IMR-90 (cell line): ENCODE results near the gene KLKB1. TPM values are rescaled to one million over a fixed set of nuclear protein-coding genes. Genes with fewer than 3 reads are reported as not detected.

ENCODE experiments used
- ATAC-seq: fragments of 200-7000 bp; cut with Tn5 transposase; 2 replicates; pipeline ENCODE4 v1.9.1; 2020; ENCODE audit warnings: low read depth, mild to moderate bottlenecking, moderate library complexity
- BruUV-seq: library from RNA; stranded (reverse); fragments of 400-500 nt; replicated peaks from 2 replicates; lab custom pipeline; 2021; lab: Mats Ljungman, UMichigan
- CTCF ChIA-PET: fragments of 300-600 bp; formaldehyde crosslinking; extraction: SDS; loops from one replicate; lab custom pipeline; 2021; ENCODE audit warnings: antibody characterized with exemption; lab: Yijun Ruan, JAX
- POLR2A ChIA-PET: fragments of 300-600 bp; sonication (Branson Sonifier 250); formaldehyde crosslinking; loops from one replicate; lab custom pipeline; 2022; ENCODE audit warnings: antibody characterized with exemption; ENCODE audit not compliant: unreplicated experiment; lab: Charles Lee
- DNase-seq: peaks from one replicate; pipeline ENCODE4 v3.0.0; 2013
- H2AFZ ChIP-seq: replicated peaks from 2 replicates; pipeline ENCODE3; 2013; ENCODE audit warnings: low read length, mild to moderate bottlenecking; ENCODE audit not compliant: poor library complexity
- H2AK5ac ChIP-seq: 2 replicates; pipeline ENCODE4 v1.6.1; 2013; ENCODE audit warnings: low read depth, low read length, inconsistent platforms
- H2AK9ac ChIP-seq: replicated peaks from 2 replicates; pipeline ENCODE3; 2013; ENCODE audit warnings: mild to moderate bottlenecking, low read depth, low read length, moderate library complexity; ENCODE audit not compliant: poor library complexity
- H2BK120ac ChIP-seq: 2 replicates; pipeline ENCODE4 v1.6.1; 2013; ENCODE audit warnings: low read depth, low read length, inconsistent platforms
- H2BK15ac ChIP-seq: 3 replicates; pipeline ENCODE4 v1.6.1; 2013; ENCODE audit warnings: low read depth, low read length, inconsistent platforms
- H2BK20ac ChIP-seq: 2 replicates; pipeline ENCODE4 v1.6.1; 2013; ENCODE audit warnings: low read depth, mild to moderate bottlenecking, inconsistent platforms, low read length, moderate library complexity
- H2BK5ac ChIP-seq: 2 replicates; pipeline ENCODE4 v1.6.1; 2013; ENCODE audit warnings: mild to moderate bottlenecking, low read depth, low read length, inconsistent platforms; ENCODE audit not compliant: poor library complexity, severe bottlenecking
- H3K14ac ChIP-seq: replicated peaks from 2 replicates; pipeline ENCODE4 v1.6.1; 2013; ENCODE audit warnings: low read depth, low read length, inconsistent platforms
- H3K18ac ChIP-seq: 2 replicates; pipeline ENCODE4 v1.6.1; 2013; ENCODE audit warnings: low read depth, low read length, control low read depth
- H3K23ac ChIP-seq: 2 replicates; pipeline ENCODE4 v1.6.1; 2013; ENCODE audit warnings: low read depth, low read length, inconsistent platforms
- H3K27ac ChIP-seq: 2 replicates; pipeline ENCODE4 v1.5.1; 2013; ENCODE audit warnings: mild to moderate bottlenecking, control low read depth, low read length; ENCODE audit not compliant: insufficient read depth
- H3K27me3 ChIP-seq: 2 replicates; pipeline ENCODE4 v1.6.1; 2013; ENCODE audit warnings: low read length; ENCODE audit not compliant: control insufficient read depth, insufficient read depth
- H3K36me3 ChIP-seq: 2 replicates; pipeline ENCODE4 v1.6.1; 2013; ENCODE audit warnings: low read length, mixed read lengths; ENCODE audit not compliant: control insufficient read depth, insufficient read depth
- H3K4ac ChIP-seq: 2 replicates; pipeline ENCODE4 v1.6.1; 2013; ENCODE audit warnings: low read depth, low read length, inconsistent platforms
- H3K4me1 ChIP-seq: 2 replicates; pipeline ENCODE4 v1.6.1; 2013; ENCODE audit warnings: low read length, mixed read lengths; ENCODE audit not compliant: control insufficient read depth, insufficient read depth
- H3K4me2 ChIP-seq: 2 replicates; pipeline ENCODE4 v1.6.1; 2013; ENCODE audit warnings: low read depth, mild to moderate bottlenecking, control low read depth, low read length, moderate library complexity
- H3K4me3 ChIP-seq: 2 replicates; pipeline ENCODE4 v1.5.1; 2013; ENCODE audit warnings: low read depth, mild to moderate bottlenecking, control low read depth, low read length, moderate library complexity; ENCODE audit not compliant: insufficient read depth
- H3K56ac ChIP-seq: 2 replicates; pipeline ENCODE4 v1.6.1; 2013; ENCODE audit warnings: low read length, inconsistent platforms; ENCODE audit not compliant: insufficient read depth; ENCODE audit errors: extremely low read depth
- H3K79me1 ChIP-seq, 2 experiments: 2 replicates each; pipeline ENCODE4 v1.6.1; 2013; ENCODE audit warnings: low read length in 2 of 2, inconsistent platforms in 1 of 2, low read depth in 1 of 2
- H3K9ac ChIP-seq: 2 replicates; pipeline ENCODE4 v1.6.1; 2013; ENCODE audit warnings: low read depth, low read length, control low read depth
- H3K9me1 ChIP-seq: 2 replicates; pipeline ENCODE4 v1.6.1; 2013; ENCODE audit warnings: low read length, inconsistent platforms; ENCODE audit not compliant: insufficient read depth
- H3K9me3 ChIP-seq: 2 replicates; pipeline ENCODE4 v1.6.1; 2013; ENCODE audit warnings: low read length; ENCODE audit not compliant: control insufficient read depth, insufficient read depth
- H4K20me1 ChIP-seq: 2 replicates; pipeline ENCODE4 v1.6.1; 2013; ENCODE audit warnings: low read length, inconsistent platforms; ENCODE audit not compliant: insufficient read depth
- H4K5ac ChIP-seq: 2 replicates; pipeline ENCODE4 v1.6.1; 2013; ENCODE audit warnings: mild to moderate bottlenecking, low read depth, low read length, control low read depth
- H4K8ac ChIP-seq, 2 experiments: 2 replicates each; pipeline ENCODE4 v1.6.1; 2013; ENCODE audit warnings: low read depth in 2 of 2, low read length in 2 of 2, control low read depth in 1 of 2, inconsistent platforms in 1 of 2
- H4K91ac ChIP-seq: 2 replicates; pipeline ENCODE4 v1.6.1; 2013; ENCODE audit warnings: low read depth, low read length, inconsistent platforms; ENCODE audit not compliant: insufficient read depth
- CHD1 ChIP-seq: IDR thresholded peaks from 2 replicates; pipeline ENCODE4 v1.6.1; 2012; ENCODE audit warnings: low read depth, low read length, improper control_type of control experiment
- ELK1 ChIP-seq: fragments of 150-350 bp; IDR thresholded peaks from 2 replicates; pipeline ENCODE4 v1.6.1; 2016; ENCODE audit warnings: low read depth, mild to moderate bottlenecking, low read length, moderate library complexity, borderline replicate concordance
- FOS ChIP-seq: fragments of 150-350 bp; IDR thresholded peaks from 2 replicates; pipeline ENCODE4 v1.6.1; 2016; ENCODE audit warnings: low read depth, low read length
- MAZ ChIP-seq: IDR thresholded peaks from 2 replicates; pipeline ENCODE4 v1.6.1; 2012; ENCODE audit warnings: low read depth, mild to moderate bottlenecking, low read length, improper control_type of control experiment, moderate library complexity, borderline replicate concordance
- WGBS, 2 experiments: methylation state at CpG; one replicate each; pipeline versions ENCODE4 v1.1.5 to v1.1.7; 2013; ENCODE audit warnings: missing lambda C conversion rate in 2 of 2; ENCODE audit not compliant: insufficient read length in 1 of 2; ENCODE audit errors: extremely low coverage in 2 of 2; 5-methylcytosine and 5-hydroxymethylcytosine counted together
- dilution Hi-C: fragments of 300-500 bp; cut with HindIII; formaldehyde crosslinking; loops from one replicate; pipeline ENCODE4 v1.14.3; 2018; ENCODE audit warnings: low sequenced_read_pairs; ENCODE audit not compliant: unreplicated experiment
- in situ Hi-C: fragments of 300-500 bp; cut with MboI; formaldehyde crosslinking; loops from 3 replicates; pipeline ENCODE4 v1.14.3; 2019; ENCODE audit warnings: low sequenced_read_pairs, inconsistent platforms, mixed read lengths
- intact Hi-C: fragments of 100-400 bp; cut with micrococcal nuclease; formaldehyde crosslinking; loops from 2 replicates; pipeline ENCODE4 v1.10.0; 2022
- polyA plus RNA-seq, 3 experiments: library from polyadenylated mRNA; depleted of rRNA; stranded (reverse); fragments of >200 nt; gene quantifications; 2 replicates each; pipeline ENCODE4 v1.2.3, GENCODE V29; 2012; ENCODE audit warnings: low replicate concordance in 1 of 3
- total RNA-seq: library from RNA; depleted of rRNA; stranded (reverse); fragments of >200 nt; gene quantifications from 2 replicates; pipeline ENCODE4 v1.2.3, GENCODE V29; 2012
- TF ChIP-seq, protein P1 (sequence below): conservative IDR thresholded peaks from 2 replicates; pipeline ENCODE4 v1.5.1; 2012; ENCODE audit warnings: mild to moderate bottlenecking, low read depth, low read length, improper control_type of control experiment

Gene KLKB1
- total and polyA plus RNA-seq, 2 of the 4 experiments (the other 2 are of a cell fraction): 0.03 TPM; not detected in 1

DNA sequence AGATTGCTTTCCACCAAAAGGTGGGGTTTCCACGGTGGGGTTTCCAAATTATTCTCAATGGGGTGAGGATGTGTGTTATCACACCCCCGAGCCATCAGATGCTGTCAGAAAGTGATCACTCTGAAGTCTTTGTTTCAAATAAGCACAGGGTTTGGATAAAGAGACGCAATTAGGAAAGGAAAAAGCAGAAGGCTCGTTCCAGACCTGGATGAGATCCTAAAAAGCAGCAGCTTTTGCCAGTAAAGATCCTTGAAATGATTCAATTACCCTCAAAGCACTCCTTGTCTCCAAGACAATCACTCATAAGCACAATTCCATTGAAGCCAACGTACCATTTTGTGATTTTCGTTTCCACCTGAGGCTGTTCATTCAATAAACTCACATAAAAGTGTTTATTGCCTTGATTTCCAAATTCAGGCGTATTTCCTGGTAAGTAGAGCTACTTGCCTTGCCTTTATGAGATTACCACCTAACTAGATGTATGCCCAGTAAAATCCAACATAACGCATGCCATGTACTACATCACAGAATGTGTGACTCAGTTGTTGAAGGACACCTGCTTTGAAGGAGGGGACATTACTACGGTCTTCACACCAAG, 43.9 kb downstream of the KLKB1 start:
- H3K4ac ChIP-seq: no peak overlapping the region
- WGBS, 2 experiments: 100% methylated on average over 1 of the region's 9 CpGs; no CpG with 5 or more reads in 1 of the 2 experiments
- no peak overlapping the region for H2BK15ac ChIP-seq
- DNase-seq (no peak), ATAC-seq (no peak)
- H2BK120ac ChIP-seq: no peak overlapping the region
- intact Hi-C loops (no loop called here), dilution Hi-C loops (no loop called here), in situ Hi-C loops (no loop called here)
- H3K23ac ChIP-seq: no peak overlapping the region
- no peak overlapping the region for H2BK20ac ChIP-seq
- no TSS peak for BruUV-seq
- H3K79me1 ChIP-seq: no peaks in the 10 kb centered on the region
- no peak overlapping the region for H3K18ac ChIP-seq
- no peak overlapping the region for H3K27ac ChIP-seq
- no peak overlapping the region for H3K4me2 ChIP-seq
- H4K8ac ChIP-seq: no peak overlapping the region
- H3K14ac ChIP-seq: no peak overlapping the region
- H3K9me1 ChIP-seq: no peaks in the 10 kb centered on the region
- no peak overlapping the region for H3K56ac ChIP-seq
- H2BK5ac ChIP-seq: no peak overlapping the region
- H3K9me3 ChIP-seq: no peaks in the 10 kb centered on the region
- no peaks in the 10 kb centered on the region for H3K27me3 ChIP-seq
- no peaks in the 10 kb centered on the region for H3K36me3 ChIP-seq
- POLR2A ChIA-PET: no interaction called here
- no peak overlapping the region for H2AK5ac ChIP-seq
- H4K91ac ChIP-seq: no peak overlapping the region
- no peaks in the 10 kb centered on the region for H3K4me1 ChIP-seq
- TF ChIP-seq, protein P1, sequence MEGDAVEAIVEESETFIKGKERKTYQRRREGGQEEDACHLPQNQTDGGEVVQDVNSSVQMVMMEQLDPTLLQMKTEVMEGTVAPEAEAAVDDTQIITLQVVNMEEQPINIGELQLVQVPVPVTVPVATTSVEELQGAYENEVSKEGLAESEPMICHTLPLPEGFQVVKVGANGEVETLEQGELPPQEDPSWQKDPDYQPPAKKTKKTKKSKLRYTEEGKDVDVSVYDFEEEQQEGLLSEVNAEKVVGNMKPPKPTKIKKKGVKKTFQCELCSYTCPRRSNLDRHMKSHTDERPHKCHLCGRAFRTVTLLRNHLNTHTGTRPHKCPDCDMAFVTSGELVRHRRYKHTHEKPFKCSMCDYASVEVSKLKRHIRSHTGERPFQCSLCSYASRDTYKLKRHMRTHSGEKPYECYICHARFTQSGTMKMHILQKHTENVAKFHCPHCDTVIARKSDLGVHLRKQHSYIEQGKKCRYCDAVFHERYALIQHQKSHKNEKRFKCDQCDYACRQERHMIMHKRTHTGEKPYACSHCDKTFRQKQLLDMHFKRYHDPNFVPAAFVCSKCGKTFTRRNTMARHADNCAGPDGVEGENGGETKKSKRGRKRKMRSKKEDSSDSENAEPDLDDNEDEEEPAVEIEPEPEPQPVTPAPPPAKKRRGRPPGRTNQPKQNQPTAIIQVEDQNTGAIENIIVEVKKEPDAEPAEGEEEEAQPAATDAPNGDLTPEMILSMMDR: no peak
- no peak for TF ChIP-seq CHD1
- TF ChIP-seq MAZ: no peak
- TF ChIP-seq FOS: no peak
- no peak for TF ChIP-seq ELK1
- no peak overlapping the region for H3K9ac ChIP-seq
- CTCF ChIA-PET: no interaction called here
- no peak overlapping the region for H4K5ac ChIP-seq
- H2AFZ ChIP-seq: no peak overlapping the region
- no peaks in the 10 kb centered on the region for H4K20me1 ChIP-seq
- H3K4me3 ChIP-seq: no peak overlapping the region
- H2AK9ac ChIP-seq: no peak overlapping the region
